Caki2 (cell line): ENCODE measurements around the gene PCDHA7. TPM values are rescaled to one million over a fixed set of nuclear protein-coding genes. Genes with fewer than 3 reads are reported as not detected.

Experiments
- DNase-seq: peaks from one replicate; pipeline ENCODE4 v3.0.0-alpha.2; 2015; ENCODE audit warnings: low read depth
- in situ Hi-C: cut with HindIII; loops from 2 replicates; pipeline ENCODE4 v1.10.0; 2016; ENCODE audit warnings: low sequenced_read_pairs, low pct_unique_long_range_greater_than_20kb, mixed read lengths
- total RNA-seq: library from RNA; depleted of rRNA; stranded (reverse); fragments of >200 nt; shearing (Covaris generic); gene quantifications from 2 replicates; pipeline ENCODE4 v1.2.3, GENCODE V29; 2014; ENCODE audit warnings: low replicate concordance; rRNA removed

The PCDHA7 gene
- total RNA-seq, 1 experiment from 2014 or later, result 0.10 TPM

GRCh38 chr5:140881889-140882590 lies 48.0 kb downstream of the PCDHA7 start, which contains the start of gene PCDHA13:
TSS of gene PCDHA13 (plus strand) at chr5:140882124. CDS start at chr5:140882269, 145 bp downstream.
- in situ Hi-C loops, result no loop called here
- no peak for DNase-seq

- peak; percentile 31 for DNase-seq
- in situ Hi-C loops, result no loop called here
These were observed 48.5 kb downstream of the PCDHA7 start for GRCh38 chr5:140882591-140882899.

- DNase-seq, result no peak
- in situ Hi-C loops, result no loop called here
These were observed 49.3 kb downstream of the PCDHA7 start for GRCh38 chr5:140883373-140883772.

GRCh38 chr5:140883927-140884697 lies 50.0 kb downstream of the PCDHA7 start:
- in situ Hi-C loops, result no loop called here
- no peak for DNase-seq

Other genes starting within 250 kb of the PCDHA7 start
- gene CD14, start 201.1 kb upstream of the PCDHA7 start, total RNA-seq, result 0.96 TPM in 1 of 2 replicates, not detected in the other
- 7.9 and 14.0 TPM in 2 replicates for gene TMCO6, start 194.8 kb upstream of the PCDHA7 start, total RNA-seq
- 71.7 and 78.2 TPM in 2 replicates for gene NDUFA2, start 186.6 kb upstream of the PCDHA7 start, total RNA-seq
- 36.9 and 57.5 TPM in 2 replicates for gene IK, start 186.4 kb upstream of the PCDHA7 start, total RNA-seq
- gene WDR55, start 169.4 kb upstream of the PCDHA7 start, total RNA-seq, result 26.2 and 30.2 TPM in 2 replicates
- gene DND1, start 160.7 kb upstream of the PCDHA7 start, total RNA-seq, result not detected in 2 replicates
- 50.1 and 61.3 TPM in 2 replicates for gene HARS1, start 142.9 kb upstream of the PCDHA7 start, total RNA-seq
- 30.0 and 41.5 TPM in 2 replicates for gene HARS2, start 142.8 kb upstream of the PCDHA7 start, total RNA-seq
- gene ZMAT2, start 133.8 kb upstream of the PCDHA7 start, total RNA-seq, result 77.7 and 99.3 TPM in 2 replicates
- gene PCDHA1, start 48.1 kb upstream of the PCDHA7 start, total RNA-seq, result not detected in 2 replicates
- gene PCDHA2, start 39.4 kb upstream of the PCDHA7 start, total RNA-seq, result not detected in 2 replicates
- gene PCDHA3, start 33.2 kb upstream of the PCDHA7 start, total RNA-seq, result 0.10 TPM in 1 of 2 replicates, not detected in the other
- gene PCDHA4, start 27.2 kb upstream of the PCDHA7 start, total RNA-seq, result 10.8 and 11.5 TPM in 2 replicates
- gene PCDHA5, start 12.7 kb upstream of the PCDHA7 start, total RNA-seq, result 2.5 and 2.8 TPM in 2 replicates
- 0.34 TPM in 1 of 2 replicates, not detected in the other for gene PCDHA6, start 6.3 kb upstream of the PCDHA7 start, total RNA-seq
- gene PCDHA8, start 6.9 kb downstream of the PCDHA7 start, total RNA-seq, result 0.51 TPM in 1 of 2 replicates, not detected in the other
- gene PCDHA9, start 14.1 kb downstream of the PCDHA7 start, total RNA-seq, result not detected in 2 replicates
- gene PCDHA10, start 21.6 kb downstream of the PCDHA7 start, total RNA-seq, result 0.03 and 0.06 TPM in 2 replicates
- 5.6 TPM in 1 of 2 replicates, not detected in the other for gene PCDHA11, start 34.7 kb downstream of the PCDHA7 start, total RNA-seq
- not detected in 2 replicates for gene PCDHA12, start 41.0 kb downstream of the PCDHA7 start, total RNA-seq
- not detected in 2 replicates for gene PCDHA13, start 47.9 kb downstream of the PCDHA7 start, total RNA-seq
- 0.09 and 0.10 TPM in 2 replicates for gene PCDHAC1, start 92.0 kb downstream of the PCDHA7 start, total RNA-seq
- gene PCDHAC2, start 132.2 kb downstream of the PCDHA7 start, total RNA-seq, result 2.8 and 4.6 TPM in 2 replicates
- gene PCDHB1, start 217.1 kb downstream of the PCDHA7 start, total RNA-seq, result not detected in 2 replicates